Upper lobe of right lung (tissue), 1 donor: ENCODE measurements around the gene CUEDC1. TPM values are rescaled to one million over a fixed set of nuclear protein-coding genes. Genes with fewer than 3 reads are reported as not detected.

Experiments used
- ATAC-seq: fragments of 200-7000 bp; cut with Tn5 transposase; one replicate; pipeline ENCODE4 v1.9.1; 2020; ENCODE audit warnings: mild to moderate bottlenecking, moderate library complexity
- DNase-seq: peaks from one replicate; pipeline ENCODE4 v3.0.0-alpha.2; 2020
- H3K27ac ChIP-seq: fragments of 200-600 bp; one replicate; pipeline ENCODE4 v1.8.0; 2022
- H3K27me3 ChIP-seq: fragments of 200-600 bp; one replicate; pipeline ENCODE4 v1.8.0; 2022; ENCODE audit warnings: mild to moderate bottlenecking
- H3K36me3 ChIP-seq: fragments of 200-600 bp; one replicate; pipeline ENCODE4 v1.8.0; 2022
- H3K4me1 ChIP-seq: fragments of 200-600 bp; one replicate; pipeline ENCODE4 v1.8.0; 2022
- H3K4me3 ChIP-seq: fragments of 200-600 bp; one replicate; pipeline ENCODE4 v1.8.0; 2022; ENCODE audit warnings: mild to moderate bottlenecking
- H3K9me3 ChIP-seq: fragments of 200-600 bp; one replicate; pipeline ENCODE4 v1.8.0; 2022
- intact Hi-C: fragments of 100-400 bp; cut with DNase I; formaldehyde crosslinking; loops from one replicate; pipeline ENCODE4 v1.11.0; 2022
- total RNA-seq: library from RNA; stranded (reverse); fragmentation: NEBNext Ultra II Directional; extraction: Animal tissue kit (Norgen Biotek cat#: 25700); gene quantifications from one replicate; pipeline ENCODE4 v1.2.1, GENCODE V29; 2021
- TF ChIP-seq, protein P1 (sequence below): fragments of 200-600 bp; IDR thresholded peaks from one replicate; pipeline ENCODE4 v1.8.0; 2022; ENCODE audit warnings: antibody characterized with exemption
- donor health status: DM: no; HTN: yes; CAD: no; lungs with severe emphysema.

Gene CUEDC1
- total RNA-seq, 1 donor from 2014 or later: 41.9 TPM

DNA sequence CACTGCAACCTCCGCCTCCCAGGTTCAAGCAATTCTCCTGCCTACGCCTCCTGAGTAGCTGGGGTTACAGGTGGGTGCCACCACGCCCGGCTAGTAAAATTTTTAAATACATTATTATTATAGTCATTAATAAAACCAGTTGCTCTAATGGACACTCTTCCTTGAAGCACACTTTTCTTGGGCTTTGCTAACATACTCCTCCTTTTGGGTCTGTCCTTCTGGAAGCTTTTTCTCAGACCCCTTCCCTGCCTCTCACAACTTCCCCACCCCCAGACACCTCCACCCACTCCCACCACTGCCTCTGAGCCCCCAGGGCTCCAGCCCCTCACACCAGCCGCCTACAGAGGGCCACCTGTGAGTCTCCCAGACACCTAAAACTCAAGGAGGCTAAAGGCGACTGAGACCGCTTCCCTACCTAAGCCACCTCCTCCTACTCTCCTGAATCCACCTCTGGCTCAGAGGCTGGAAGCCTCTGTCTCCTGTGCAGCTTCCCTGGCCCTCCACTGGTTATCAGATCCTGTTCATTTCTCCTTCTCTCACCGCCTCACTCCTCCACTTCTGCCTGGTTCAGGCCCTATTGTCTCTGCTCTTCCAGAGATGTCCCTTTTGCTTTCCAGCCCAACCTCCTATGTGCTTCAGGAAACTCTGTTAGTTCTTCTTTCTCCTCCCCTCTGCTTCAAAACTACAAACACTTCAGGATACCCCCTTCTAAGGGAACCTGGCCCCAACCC, 2.1 kb upstream of the CUEDC1 start:
- peaks cover 16% of the 10 kb centered on the region for H3K4me1 ChIP-seq
- ATAC-seq: no peak
- no peaks in the 10 kb centered on the region for H3K27me3 ChIP-seq
- intact Hi-C loops: no loop called here
- H3K36me3 ChIP-seq: no peaks in the 10 kb centered on the region
- no peak overlapping the region for H3K4me3 ChIP-seq
- H3K27ac ChIP-seq: no peak overlapping the region
- H3K9me3 ChIP-seq: no peaks in the 10 kb centered on the region
- DNase-seq: peak; percentile 51
- TF ChIP-seq, protein P1, sequence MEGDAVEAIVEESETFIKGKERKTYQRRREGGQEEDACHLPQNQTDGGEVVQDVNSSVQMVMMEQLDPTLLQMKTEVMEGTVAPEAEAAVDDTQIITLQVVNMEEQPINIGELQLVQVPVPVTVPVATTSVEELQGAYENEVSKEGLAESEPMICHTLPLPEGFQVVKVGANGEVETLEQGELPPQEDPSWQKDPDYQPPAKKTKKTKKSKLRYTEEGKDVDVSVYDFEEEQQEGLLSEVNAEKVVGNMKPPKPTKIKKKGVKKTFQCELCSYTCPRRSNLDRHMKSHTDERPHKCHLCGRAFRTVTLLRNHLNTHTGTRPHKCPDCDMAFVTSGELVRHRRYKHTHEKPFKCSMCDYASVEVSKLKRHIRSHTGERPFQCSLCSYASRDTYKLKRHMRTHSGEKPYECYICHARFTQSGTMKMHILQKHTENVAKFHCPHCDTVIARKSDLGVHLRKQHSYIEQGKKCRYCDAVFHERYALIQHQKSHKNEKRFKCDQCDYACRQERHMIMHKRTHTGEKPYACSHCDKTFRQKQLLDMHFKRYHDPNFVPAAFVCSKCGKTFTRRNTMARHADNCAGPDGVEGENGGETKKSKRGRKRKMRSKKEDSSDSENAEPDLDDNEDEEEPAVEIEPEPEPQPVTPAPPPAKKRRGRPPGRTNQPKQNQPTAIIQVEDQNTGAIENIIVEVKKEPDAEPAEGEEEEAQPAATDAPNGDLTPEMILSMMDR: no peak

DNA sequence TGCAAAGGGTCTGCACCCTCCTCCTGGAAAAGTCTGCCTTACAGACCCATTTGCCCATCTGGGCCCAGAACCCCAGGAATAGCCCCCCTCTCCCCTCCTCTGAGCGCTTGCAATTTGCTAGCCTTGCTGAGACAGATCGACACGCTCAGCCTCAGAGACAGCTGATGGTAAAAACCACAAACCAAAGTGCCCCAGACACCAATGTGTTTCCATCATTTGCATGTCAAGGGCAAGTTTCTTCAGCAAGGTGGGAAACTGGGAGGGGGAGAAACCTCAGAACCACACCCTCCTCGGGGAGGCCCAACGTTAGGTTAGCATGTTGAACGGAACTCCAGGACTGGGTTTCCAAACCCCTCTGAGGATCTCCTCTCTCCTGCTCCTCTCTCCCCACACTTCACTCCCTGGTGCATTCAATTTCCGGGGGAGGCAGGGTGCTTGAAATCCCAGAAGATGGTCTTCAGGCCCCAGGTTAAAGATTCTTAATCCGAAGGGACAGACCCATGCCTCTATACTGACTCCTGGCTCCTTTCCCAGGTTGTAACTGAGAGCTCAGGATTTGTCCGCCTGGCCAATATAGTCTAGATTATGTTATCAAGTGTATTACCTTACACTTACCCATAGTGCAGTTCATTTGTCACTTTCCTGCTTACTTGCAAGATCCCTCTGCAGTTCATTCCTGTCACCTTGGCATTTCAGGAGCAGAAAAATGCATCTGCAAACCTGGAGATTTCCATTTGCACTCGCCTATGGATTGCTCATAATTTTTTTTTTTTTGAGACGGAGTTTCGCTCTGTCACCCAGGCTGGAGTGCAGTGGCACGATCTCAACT, 1.3 kb upstream of the CUEDC1 start:
- H3K4me3 ChIP-seq: peak overlapping the region; percentile 62
- H3K36me3 ChIP-seq: no peaks in the 10 kb centered on the region
- ATAC-seq (no peak), DNase-seq (peak; percentile 31)
- H3K27ac ChIP-seq: no peak overlapping the region
- no peaks in the 10 kb centered on the region for H3K27me3 ChIP-seq
- H3K9me3 ChIP-seq: no peaks in the 10 kb centered on the region
- peaks cover 20% of the 10 kb centered on the region for H3K4me1 ChIP-seq
- TF ChIP-seq, protein P1: no peak
- intact Hi-C loops: no loop called here

DNA sequence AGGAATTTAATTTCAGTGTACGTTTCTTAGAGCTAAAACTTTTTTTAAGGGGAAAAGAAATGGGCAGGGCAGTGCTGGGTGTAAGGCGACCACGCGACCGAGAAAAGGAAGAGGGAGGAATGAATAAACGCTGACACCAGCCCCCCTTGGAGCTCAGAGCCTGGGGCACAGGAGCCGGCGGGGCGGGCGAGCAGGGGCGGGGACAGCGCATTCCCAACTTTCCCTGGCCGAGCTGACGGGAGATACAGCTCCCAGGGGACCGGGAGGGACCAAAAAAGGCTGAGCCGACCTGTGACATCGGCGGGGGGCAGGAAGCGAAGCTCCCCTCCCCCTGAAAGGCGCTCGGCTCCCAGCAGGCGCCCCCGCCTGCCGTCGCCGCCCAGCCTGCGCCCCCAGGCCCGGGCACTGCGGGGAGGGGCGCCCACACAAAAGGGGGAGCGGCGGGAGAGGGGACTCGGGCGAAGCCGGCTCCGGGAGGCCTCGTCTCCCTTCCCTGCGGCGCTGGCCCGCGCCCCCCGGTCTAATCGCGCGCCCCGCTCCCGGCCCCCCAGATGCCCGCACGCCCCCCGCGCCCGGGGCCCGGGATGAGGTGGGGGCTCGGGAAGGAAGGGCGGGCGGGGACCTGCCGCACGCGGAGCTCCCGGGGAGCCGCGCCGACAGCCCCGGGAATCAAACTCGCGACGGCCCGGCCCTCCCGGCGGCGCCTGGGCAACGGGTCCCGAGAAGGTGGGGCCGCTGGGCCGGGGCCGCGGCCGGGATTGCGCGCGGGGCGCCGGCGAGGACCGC, 622 bp downstream of the CUEDC1 start:
- H3K9me3 ChIP-seq: no peaks in the 10 kb centered on the region
- H3K36me3 ChIP-seq: no peaks in the 10 kb centered on the region
- DNase-seq: peak; percentile 82
- intact Hi-C loops: no loop called here
- H3K4me1 ChIP-seq: peaks cover 32% of the 10 kb centered on the region
- H3K27ac ChIP-seq: peak overlapping the region; percentile 94
- peak; percentile 63 for ATAC-seq
- peak overlapping the region; percentile 72 for H3K4me3 ChIP-seq
- TF ChIP-seq, protein P1: no peak
- H3K27me3 ChIP-seq: no peaks in the 10 kb centered on the region

DNA sequence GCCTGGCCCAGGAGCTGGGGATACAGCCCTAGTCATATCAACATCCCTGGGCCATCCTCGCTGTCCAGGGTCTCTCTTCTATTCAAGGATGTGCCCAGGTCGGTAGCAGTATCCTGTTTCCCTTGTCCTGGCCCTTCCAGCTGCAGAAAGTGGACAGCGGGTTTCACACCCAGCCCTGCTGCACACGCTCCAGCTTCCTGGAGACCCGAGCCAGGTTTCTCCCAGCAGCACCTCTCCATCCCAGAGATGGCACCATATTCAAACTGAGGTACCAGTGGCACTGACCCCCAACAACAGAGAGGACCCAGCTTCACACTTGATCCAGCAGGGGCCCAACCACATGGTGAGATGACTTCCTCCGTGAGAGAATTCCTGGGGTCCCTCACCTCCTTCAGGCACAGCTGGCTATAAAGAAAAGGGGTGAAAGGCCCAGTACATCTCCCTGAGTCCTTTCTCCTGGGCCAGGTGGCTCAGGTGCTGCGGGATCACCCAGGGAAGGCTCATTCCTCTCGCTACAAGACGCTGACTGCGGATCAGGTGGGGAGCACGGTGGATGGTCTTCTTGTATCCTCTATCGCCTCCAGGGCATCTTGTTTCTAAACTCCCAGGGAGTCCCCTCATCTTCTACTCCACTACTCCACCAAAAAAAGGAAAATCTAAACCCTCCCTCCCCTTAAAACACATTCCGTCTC, 1.4 kb downstream of the CUEDC1 start:
- TF ChIP-seq, protein P1: no peak
- Histone ChIP-seq H3K27me3 (no peaks in the 10 kb centered on the region), H3K4me1 (peaks cover 39% of the 10 kb centered on the region), H3K4me3 (peak overlapping the region; percentile 72), H3K27ac (peak overlapping the region; percentile 94), H3K9me3 (no peaks in the 10 kb centered on the region), H3K36me3 (no peaks in the 10 kb centered on the region)
- intact Hi-C loops: no loop called here
- DNase-seq (peak; percentile 57), ATAC-seq (no peak)

DNA sequence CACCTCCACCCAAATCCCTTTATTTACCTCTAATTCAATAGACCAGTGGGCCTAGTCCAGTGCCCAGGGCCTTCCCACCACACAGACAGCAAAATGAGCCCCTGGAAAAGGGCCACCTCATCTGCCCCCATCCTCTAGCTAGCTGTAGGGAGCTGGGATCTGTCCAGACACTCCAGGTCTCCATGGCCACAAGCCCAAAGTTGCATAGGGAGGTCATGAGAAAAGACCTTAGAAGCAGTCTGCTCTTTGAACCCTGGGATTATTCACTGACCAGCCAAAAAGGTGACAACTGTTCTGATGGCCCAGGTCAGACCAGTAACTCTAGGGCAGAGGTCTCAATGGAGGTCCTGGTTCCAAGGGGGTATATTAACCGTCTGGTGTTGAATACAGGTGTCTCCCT, 2.0 kb downstream of the CUEDC1 start:
- TF ChIP-seq, protein P1: no peak
- no peaks in the 10 kb centered on the region for H3K27me3 ChIP-seq
- DNase-seq (peak; percentile 26), ATAC-seq (no peak)
- no peak overlapping the region for H3K27ac ChIP-seq
- intact Hi-C loops: no loop called here
- H3K4me3 ChIP-seq: no peak overlapping the region
- no peaks in the 10 kb centered on the region for H3K36me3 ChIP-seq
- H3K9me3 ChIP-seq: no peaks in the 10 kb centered on the region
- peaks cover 46% of the 10 kb centered on the region for H3K4me1 ChIP-seq
